22Rv1 (cell line): ENCODE data around the gene KLK8.

Experiments used
- ZFX ChIP-seq: fragments of 450-650 bp; IDR thresholded peaks from 2 replicates; pipeline ENCODE4 v1.6.1; 2017; ENCODE audit warnings: antibody characterized with exemption, borderline replicate concordance
- TF ChIP-seq, protein P1 (sequence below): fragments of 450-650 bp; IDR thresholded peaks from 2 replicates; pipeline ENCODE4 v1.5.1; 2017; ENCODE audit warnings: mild to moderate bottlenecking

- TF ChIP-seq, protein P1, sequence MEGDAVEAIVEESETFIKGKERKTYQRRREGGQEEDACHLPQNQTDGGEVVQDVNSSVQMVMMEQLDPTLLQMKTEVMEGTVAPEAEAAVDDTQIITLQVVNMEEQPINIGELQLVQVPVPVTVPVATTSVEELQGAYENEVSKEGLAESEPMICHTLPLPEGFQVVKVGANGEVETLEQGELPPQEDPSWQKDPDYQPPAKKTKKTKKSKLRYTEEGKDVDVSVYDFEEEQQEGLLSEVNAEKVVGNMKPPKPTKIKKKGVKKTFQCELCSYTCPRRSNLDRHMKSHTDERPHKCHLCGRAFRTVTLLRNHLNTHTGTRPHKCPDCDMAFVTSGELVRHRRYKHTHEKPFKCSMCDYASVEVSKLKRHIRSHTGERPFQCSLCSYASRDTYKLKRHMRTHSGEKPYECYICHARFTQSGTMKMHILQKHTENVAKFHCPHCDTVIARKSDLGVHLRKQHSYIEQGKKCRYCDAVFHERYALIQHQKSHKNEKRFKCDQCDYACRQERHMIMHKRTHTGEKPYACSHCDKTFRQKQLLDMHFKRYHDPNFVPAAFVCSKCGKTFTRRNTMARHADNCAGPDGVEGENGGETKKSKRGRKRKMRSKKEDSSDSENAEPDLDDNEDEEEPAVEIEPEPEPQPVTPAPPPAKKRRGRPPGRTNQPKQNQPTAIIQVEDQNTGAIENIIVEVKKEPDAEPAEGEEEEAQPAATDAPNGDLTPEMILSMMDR, result no peak
- TF ChIP-seq ZFX, result no peak
Measured at GRCh38 chr19:50982186-50982585, 19.2 kb downstream of the KLK8 start.
